KOPT-K1 (cell line): ENCODE data around the gene ACVR1C.

Experiments
- H3K27ac ChIP-seq: fragments of 200-600 bp; sonication (generic); 2 replicates; pipeline ENCODE4 v1.5.1; 2016; ENCODE audit warnings: antibody characterized with exemption, mild to moderate bottlenecking, low read depth, low read length; ENCODE audit not compliant: poor library complexity, severe bottlenecking
- H3K36me3 ChIP-seq: fragments of 200-600 bp; sonication (generic); 2 replicates; pipeline ENCODE4 v1.5.1; 2017; ENCODE audit warnings: antibody characterized with exemption, mild to moderate bottlenecking, low read length, moderate library complexity; ENCODE audit not compliant: insufficient read depth
- H3K9me3 ChIP-seq: fragments of 200-600 bp; sonication (generic); 2 replicates; pipeline ENCODE4 v1.5.1; 2017; ENCODE audit warnings: antibody characterized with exemption, low read length, mild to moderate bottlenecking; ENCODE audit not compliant: insufficient read depth, poor library complexity, severe bottlenecking

Gene ACVR1C

DNA sequence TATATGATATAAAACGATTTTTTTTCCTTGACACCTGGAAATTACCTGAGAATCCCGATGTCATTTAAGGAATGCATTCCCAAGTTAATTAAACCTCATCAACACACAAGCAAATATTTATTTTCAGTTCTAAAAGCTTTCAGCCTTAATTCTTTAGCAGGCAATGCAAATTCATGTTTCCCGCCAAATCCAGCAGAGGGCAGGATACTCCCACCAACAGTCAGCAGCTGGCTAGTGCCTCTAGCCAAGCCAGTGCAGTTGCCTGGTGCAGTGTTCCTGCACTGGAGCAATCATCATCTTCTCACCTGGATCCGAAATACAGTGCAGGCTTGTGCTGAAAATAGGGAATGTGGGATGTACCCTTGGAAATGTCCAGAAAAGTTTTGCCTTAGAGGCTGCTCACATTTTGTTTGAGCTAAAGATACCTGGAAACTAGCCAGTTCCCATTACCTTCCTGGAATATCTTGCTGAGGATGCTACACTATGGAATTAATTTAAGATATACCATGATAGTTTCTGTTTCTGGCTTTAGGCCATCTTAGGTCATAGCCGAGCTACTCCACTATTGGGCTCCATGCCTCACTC lies 136.4 kb downstream of the ACVR1C start:
- no peak overlapping the region for H3K27ac ChIP-seq
- no peaks in the 10 kb centered on the region for H3K36me3 ChIP-seq
- no peaks in the 10 kb centered on the region for H3K9me3 ChIP-seq

DNA sequence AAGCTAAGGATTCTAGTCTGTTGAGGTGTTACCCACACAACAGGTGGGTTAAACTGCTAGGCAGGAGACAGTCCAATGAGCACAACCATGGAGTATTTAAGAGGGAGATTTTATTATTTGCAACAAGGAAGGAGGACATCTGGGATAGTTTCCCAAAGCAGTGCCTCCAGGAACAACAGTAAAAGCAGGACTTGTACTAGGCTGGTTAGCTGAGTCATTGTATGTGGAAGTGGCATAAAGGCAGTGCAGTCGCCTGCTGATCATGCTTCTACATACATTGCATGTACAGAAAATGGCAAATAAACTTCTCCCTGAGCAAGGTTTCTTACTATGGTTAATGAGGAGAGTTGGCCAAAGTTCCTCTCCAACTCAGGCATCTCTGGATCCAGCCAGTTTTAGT lies 138.7 kb downstream of the ACVR1C start:
- H3K27ac ChIP-seq, result no peak overlapping the region

DNA sequence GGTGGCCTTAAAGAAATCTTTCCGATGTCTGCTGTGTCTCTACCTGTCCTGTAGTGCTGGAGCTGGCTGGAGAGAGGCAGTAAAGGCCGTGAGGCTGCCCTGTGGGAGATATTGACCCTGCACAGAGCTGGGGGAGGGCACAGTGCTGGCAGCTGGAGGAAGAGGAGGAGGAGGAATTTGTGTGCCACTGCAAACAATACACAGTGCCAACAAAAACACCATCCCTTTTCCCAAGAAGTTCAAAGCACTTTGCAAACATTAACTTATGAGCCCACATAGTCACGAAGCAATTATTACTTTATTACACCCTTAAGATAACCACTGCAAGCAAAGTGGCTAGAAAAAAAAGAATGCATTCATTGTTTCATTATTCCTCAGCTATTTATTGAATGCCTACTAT lies 139.8 kb downstream of the ACVR1C start:
- H3K36me3 ChIP-seq, result no peaks in the 10 kb centered on the region
- no peaks in the 10 kb centered on the region for H3K9me3 ChIP-seq
- no peak overlapping the region for H3K27ac ChIP-seq

More for the DNA sequence above, 138.7 kb downstream of the ACVR1C start:
- no peaks in the 10 kb centered on the region for H3K36me3 ChIP-seq
- H3K9me3 ChIP-seq, result no peaks in the 10 kb centered on the region

DNA sequence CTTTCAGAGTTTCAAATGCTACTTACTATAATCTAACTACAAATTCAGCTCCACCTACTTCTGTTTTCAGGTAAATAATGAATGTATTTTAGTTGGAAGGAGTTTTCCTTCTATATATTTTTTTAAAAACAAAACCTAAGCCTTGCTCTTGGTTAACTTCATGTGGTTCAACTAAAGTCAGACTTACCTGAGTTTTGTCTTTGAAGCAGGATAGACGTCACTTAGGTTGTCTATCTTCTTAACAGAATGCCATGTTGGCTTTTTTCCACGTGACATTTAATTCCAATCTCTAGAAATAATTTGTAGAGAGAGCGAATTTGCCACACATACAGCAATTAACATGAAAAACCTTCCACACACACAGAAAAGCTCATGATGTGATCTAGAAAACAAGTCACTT lies 140.9 kb downstream of the ACVR1C start:
- no peaks in the 10 kb centered on the region for H3K9me3 ChIP-seq
- H3K27ac ChIP-seq, result no peak overlapping the region

DNA sequence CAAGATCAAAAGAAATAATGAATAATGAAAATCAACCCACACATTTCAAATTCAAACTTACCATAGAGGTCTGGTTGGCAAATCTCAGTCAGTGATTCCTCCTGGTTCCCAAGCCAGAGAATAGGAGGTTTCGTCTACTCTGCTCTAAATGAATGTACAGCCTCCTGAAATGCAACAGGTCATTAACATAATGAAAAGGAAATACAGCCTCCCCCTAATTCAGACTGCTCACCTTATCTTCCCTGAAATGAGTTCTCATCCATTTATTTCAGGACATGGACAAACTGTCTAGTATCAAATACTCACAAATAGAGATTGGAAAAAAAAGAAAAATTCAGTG lies 141.4 kb downstream of the ACVR1C start:
- Histone ChIP-seq H3K27ac (no peak overlapping the region), H3K36me3 (no peaks in the 10 kb centered on the region), H3K9me3 (no peaks in the 10 kb centered on the region)

More for the DNA sequence above, 140.9 kb downstream of the ACVR1C start:
- H3K36me3 ChIP-seq, result no peaks in the 10 kb centered on the region

DNA sequence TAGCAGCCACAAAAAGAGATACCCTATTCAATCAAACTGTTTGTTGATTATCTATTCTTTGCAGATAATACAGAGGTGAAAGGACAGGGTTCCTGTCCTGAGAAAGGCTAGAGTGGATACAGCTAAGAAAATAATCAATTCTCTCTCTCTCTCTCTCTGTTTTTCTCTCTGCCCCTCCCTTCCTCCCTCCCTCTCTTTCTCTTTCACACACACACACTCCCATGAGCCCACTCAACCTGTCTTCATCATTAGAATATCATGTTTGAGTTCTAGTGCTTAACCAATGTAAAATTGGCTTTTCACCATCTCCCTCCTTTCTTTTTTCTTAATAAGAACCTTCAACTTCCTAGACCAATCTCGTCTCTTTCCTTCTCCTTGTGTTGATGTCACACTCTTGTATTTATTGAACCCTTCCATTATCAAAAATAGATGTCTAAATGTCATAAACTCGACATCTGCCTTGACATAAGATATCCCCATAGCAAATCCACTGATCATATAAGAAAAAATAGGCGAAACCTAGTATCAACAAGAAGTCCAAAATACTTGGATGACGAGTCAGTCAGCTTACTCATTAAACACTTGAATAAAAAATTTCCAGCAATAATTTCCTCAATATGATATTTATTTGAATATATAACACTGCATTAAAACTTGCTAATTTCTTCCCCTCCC lies 141.9 kb downstream of the ACVR1C start:
- H3K9me3 ChIP-seq, result no peaks in the 10 kb centered on the region
- H3K27ac ChIP-seq, result no peak overlapping the region
- H3K36me3 ChIP-seq, result no peaks in the 10 kb centered on the region

DNA sequence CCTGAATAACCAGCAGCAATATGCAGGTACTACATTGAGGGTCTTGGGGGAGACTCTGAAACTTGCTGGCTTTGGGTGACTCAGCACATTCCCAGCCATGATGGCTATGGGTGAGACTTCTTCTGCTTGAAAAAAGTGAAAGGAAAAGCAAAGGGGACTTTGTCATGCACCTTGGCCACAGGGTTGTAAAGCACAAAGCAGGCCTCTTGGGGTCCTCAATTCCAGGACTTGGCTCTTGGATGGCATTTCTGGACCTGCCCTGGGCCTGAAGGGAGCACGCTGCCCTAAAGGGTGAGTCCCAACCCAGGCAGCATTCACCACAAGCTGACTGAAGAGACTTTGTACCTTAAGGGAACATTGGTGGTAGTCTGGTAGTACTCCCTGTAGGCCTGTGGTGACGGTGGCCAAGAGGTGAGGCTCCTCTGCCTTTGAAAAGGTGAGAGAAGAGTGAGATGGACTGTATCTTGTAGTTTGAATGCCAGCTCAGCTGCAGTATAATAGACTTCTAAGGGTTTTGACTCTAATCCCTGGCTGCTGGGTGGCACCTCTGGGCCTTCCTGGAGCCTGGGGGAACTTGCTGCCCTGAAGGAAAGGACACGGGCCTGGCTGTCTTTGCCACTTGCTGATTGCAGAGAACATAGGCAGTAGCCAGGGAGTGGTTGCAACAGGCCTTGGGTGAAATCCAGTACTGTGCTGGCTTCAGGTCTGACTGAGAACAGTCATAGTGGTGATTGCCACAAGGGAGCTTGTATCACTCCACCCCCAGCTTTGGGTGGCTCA lies 148.3 kb downstream of the ACVR1C start:
- H3K9me3 ChIP-seq, result no peaks in the 10 kb centered on the region
- no peaks in the 10 kb centered on the region for H3K36me3 ChIP-seq
- no peak overlapping the region for H3K27ac ChIP-seq

DNA sequence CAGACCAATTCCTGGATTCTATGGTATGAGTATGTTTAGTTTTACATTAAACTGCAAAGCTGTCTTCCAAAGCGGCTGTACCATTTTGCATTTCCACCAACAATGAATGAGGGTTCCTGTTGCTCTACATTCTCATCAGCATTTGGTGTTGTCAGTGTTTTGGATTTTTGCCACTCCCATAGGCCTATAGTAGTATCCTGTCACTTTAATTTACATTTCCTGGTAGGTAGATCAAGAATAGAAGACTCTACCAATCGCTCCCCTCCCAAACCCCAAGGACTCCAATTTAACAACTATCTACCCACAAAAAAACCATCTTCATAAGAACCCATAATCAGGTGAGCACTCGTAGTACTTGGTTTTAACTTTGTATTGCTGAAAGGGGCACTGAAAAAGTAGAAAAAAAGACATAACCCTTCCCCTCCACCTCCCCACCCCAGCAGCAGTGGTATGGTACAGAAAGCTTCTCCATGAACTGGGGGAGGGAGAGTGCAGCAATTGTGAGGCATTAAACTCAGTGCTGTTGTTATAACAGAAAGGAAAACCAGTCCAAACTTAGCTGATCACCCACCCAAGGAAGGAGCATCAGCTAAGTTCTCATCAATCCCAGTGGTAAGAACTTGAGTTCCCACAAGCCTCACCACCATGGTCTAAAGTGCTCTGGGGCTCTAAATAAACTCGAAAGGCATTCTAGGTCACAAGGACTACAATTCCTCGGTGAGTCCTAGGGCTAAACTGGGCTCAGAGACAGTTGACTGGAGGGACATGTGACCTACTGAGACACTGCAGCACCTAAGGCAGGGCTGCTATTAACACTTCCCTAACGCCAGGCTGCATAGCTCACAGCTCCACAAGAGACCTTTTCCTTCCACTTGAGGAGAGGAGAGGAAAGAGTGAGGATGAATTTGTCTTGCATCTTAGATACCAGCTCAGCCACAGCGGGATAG lies 149.3 kb downstream of the ACVR1C start:
- H3K9me3 ChIP-seq, result no peaks in the 10 kb centered on the region
- no peak overlapping the region for H3K27ac ChIP-seq
- H3K36me3 ChIP-seq, result no peaks in the 10 kb centered on the region

DNA sequence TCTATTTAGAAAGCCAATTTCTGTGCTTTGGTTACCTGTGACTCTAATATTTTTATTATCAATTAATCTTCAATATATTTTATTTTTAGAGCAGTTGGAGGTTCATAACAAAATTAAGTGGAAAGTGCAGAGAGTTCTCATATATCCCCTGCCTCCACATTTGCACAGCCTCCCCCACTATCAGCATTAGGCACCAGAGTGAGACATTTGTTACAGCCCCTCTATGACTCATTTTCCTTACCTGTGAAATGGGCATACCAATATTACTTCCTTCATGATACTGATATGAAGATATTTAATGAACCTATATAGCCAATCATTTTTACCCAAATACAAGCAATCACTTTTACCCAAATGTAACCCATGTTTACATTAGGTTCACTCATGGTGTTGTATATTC lies 150.7 kb downstream of the ACVR1C start:
- Histone ChIP-seq H3K27ac (no peak overlapping the region), H3K9me3 (no peaks in the 10 kb centered on the region), H3K36me3 (no peaks in the 10 kb centered on the region)

DNA sequence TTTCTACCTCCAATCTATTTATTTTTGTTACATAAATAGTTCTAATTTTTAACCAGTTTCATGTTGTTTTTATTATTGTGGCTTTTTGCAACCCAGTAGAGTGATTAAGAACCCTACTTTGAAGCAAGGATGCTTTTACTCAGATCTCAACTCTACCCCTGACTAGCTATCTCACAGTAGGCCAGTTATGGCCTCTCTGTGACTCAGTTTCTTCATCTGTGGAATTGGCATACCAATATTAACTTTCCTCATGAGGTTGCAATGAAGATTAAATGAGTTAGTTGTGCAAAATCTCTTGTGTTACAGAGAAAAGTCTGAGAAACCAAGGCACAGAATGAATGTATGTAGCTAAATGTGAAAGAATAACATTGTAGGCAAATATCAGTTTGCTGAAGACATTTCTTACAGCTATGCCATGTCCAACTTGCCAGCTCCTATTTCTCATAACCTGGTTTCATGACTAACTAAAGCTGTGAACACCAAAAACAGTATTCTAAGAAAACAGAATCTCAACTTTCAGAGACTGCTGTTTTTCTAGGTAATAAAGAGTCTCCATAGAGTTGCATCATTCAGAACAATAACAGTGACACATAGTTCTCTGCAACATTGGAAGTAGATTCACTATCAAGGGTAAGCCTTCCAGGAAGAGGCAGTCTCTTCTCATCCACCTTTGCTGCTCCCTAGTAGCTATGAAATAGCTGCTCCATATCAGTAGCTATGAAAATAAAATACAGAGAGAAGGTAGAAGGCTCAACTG lies 151.5 kb downstream of the ACVR1C start:
- H3K9me3 ChIP-seq, result no peaks in the 10 kb centered on the region
- H3K36me3 ChIP-seq, result no peaks in the 10 kb centered on the region
- H3K27ac ChIP-seq, result no peak overlapping the region
